CD14-positive monocyte (primary cell): ENCODE results near the gene CBY2. TPM values are rescaled to one million over a fixed set of nuclear protein-coding genes. Genes with fewer than 3 reads are reported as not detected.

Experiments used
- DNase-seq, 3 donors: peaks; one replicate each; pipeline ENCODE4 v3.0.0-alpha.2; 2011 to 2022
- H2AFZ ChIP-seq: 2 replicates; pipeline ENCODE4 v1.6.0; 2012; ENCODE audit warnings: mild to moderate bottlenecking, low read depth, low read length, inconsistent platforms; ENCODE audit not compliant: insufficient read depth, poor library complexity, severe bottlenecking
- H3K27ac ChIP-seq, 2 donors: 1 replicate in 1 of 2; 2 replicates in 1 of 2; pipeline ENCODE4 v1.5.1; 2012 to 2013; ENCODE audit warnings: low read length in 2 of 2, control low read depth in 1 of 2, inconsistent platforms in 1 of 2, low read depth in 1 of 2, mild to moderate bottlenecking in 1 of 2
- H3K27me3 ChIP-seq, 2 donors: one replicate each; pipeline versions ENCODE4 v1.6.0 to v1.6.1; 2011 to 2013; ENCODE audit warnings: low read length in 2 of 2; ENCODE audit not compliant: control insufficient read depth in 2 of 2, insufficient read depth in 2 of 2
- H3K36me3 ChIP-seq, 2 donors: replicated peaks in 1 of 2; 1 replicate in 1 of 2; 2 replicates in 1 of 2; pipeline versions ENCODE4 v1.5.1 to v1.6.1; 2012 to 2013; ENCODE audit warnings: low read length in 2 of 2, control low read depth in 1 of 2, inconsistent platforms in 1 of 2, mild to moderate bottlenecking in 1 of 2; ENCODE audit not compliant: insufficient read depth in 2 of 2, control insufficient read depth in 1 of 2
- H3K4me1 ChIP-seq, 2 donors: 1 replicate in 1 of 2; 2 replicates in 1 of 2; pipeline versions ENCODE4 v1.5.1 to v1.6.1; 2012 to 2013; ENCODE audit warnings: low read length in 2 of 2, control low read depth in 1 of 2, inconsistent platforms in 1 of 2, mild to moderate bottlenecking in 1 of 2, moderate library complexity in 1 of 2; ENCODE audit not compliant: insufficient read depth in 2 of 2, control insufficient read depth in 1 of 2
- H3K4me2 ChIP-seq: replicated peaks from 2 replicates; pipeline ENCODE3; 2012; ENCODE audit warnings: low read length, moderate library complexity, mild to moderate bottlenecking; ENCODE audit not compliant: poor library complexity, severe bottlenecking; ENCODE audit errors: extremely low read depth
- H3K4me3 ChIP-seq, 3 experiments: fragments of 200-600 bp in 1 of 3; sonication (generic) in 1 of 3; replicated peaks in 1 of 3; 1 replicate in 2 of 3; 2 replicates in 1 of 3; pipeline ENCODE4 v1.5.1; 2011 to 2013; ENCODE audit warnings: low read length in 3 of 3, mild to moderate bottlenecking in 3 of 3, control low read depth in 2 of 3, low read depth in 2 of 3, inconsistent platforms in 1 of 3, moderate library complexity in 1 of 3
- H3K79me2 ChIP-seq: 2 replicates; pipeline ENCODE4 v1.6.0; 2012; ENCODE audit warnings: mild to moderate bottlenecking, control low read depth, inconsistent platforms, low read length, moderate library complexity; ENCODE audit not compliant: insufficient read depth
- H3K9ac ChIP-seq: 2 replicates; pipeline ENCODE4 v1.6.0; 2017; ENCODE audit warnings: low read length, mild to moderate bottlenecking; ENCODE audit not compliant: insufficient read depth, poor library complexity, severe bottlenecking
- H3K9me3 ChIP-seq, 2 donors: replicated peaks in 1 of 2; 1 replicate in 1 of 2; 2 replicates in 1 of 2; pipeline versions ENCODE4 v1.5.1 to v1.6.1; 2012 to 2013; ENCODE audit warnings: low read length in 2 of 2, control low read depth in 1 of 2; ENCODE audit not compliant: control insufficient read depth in 1 of 2, insufficient read depth in 1 of 2
- H4K20me1 ChIP-seq: 2 replicates; pipeline ENCODE4 v1.6.0; 2012; ENCODE audit warnings: mild to moderate bottlenecking, low read length, control low read depth, moderate library complexity; ENCODE audit not compliant: insufficient read depth
- H3K27ac Mint-ChIP-seq, 7 donors: one replicate each; pipeline ENCODE4 v1.8.0; 2020; ENCODE audit warnings: mild to moderate bottlenecking in 7 of 7, mixed read lengths in 7 of 7, moderate library complexity in 6 of 7, inconsistent platforms in 2 of 7
- H3K27me3 Mint-ChIP-seq, 3 donors: one replicate each; pipeline ENCODE4 v1.8.0; 2021 to 2022; ENCODE audit warnings: low read depth in 3 of 3, mild to moderate bottlenecking in 3 of 3, mixed read lengths in 3 of 3, moderate library complexity in 3 of 3, inconsistent platforms in 1 of 3
- H3K36me3 Mint-ChIP-seq, 2 donors: one replicate each; pipeline ENCODE4 v1.8.0; 2020; ENCODE audit warnings: mixed read lengths in 2 of 2, inconsistent platforms in 1 of 2, mild to moderate bottlenecking in 1 of 2
- H3K4me1 Mint-ChIP-seq: one replicate; pipeline ENCODE4 v1.8.0; 2020; ENCODE audit warnings: mild to moderate bottlenecking, mixed read lengths
- H3K4me3 Mint-ChIP-seq, 2 donors: one replicate each; pipeline ENCODE4 v1.8.0; 2020; ENCODE audit warnings: mild to moderate bottlenecking in 2 of 2, mixed read lengths in 2 of 2, moderate library complexity in 1 of 2
- H3K9me3 Mint-ChIP-seq, 7 donors: one replicate each; pipeline ENCODE4 v1.8.0; 2020 to 2022; ENCODE audit warnings: mixed read lengths in 7 of 7, mild to moderate bottlenecking in 6 of 7, moderate library complexity in 6 of 7, inconsistent platforms in 2 of 7
- CTCF ChIP-seq: fragments of 200-600 bp; IDR thresholded peaks from one replicate; pipeline ENCODE4 v1.8.0; 2022; ENCODE audit warnings: antibody characterized with exemption, mild to moderate bottlenecking
- WGBS: methylation state at CpG from one replicate; pipeline ENCODE4 v1.1.5; 2013; ENCODE audit warnings: missing lambda C conversion rate; ENCODE audit not compliant: insufficient coverage; 5-methylcytosine and 5-hydroxymethylcytosine counted together
- intact Hi-C, 2 donors: fragments of 100-400 bp; cut with micrococcal nuclease; formaldehyde crosslinking; loops; one replicate each; pipeline versions ENCODE4 v1.15.0 to v1.15.1; 2023
- polyA plus RNA-seq, 3 donors: library from polyadenylated mRNA; depleted of rRNA in 1 of 3; unstranded in 2 of 3; stranded (reverse) in 1 of 3; fragments of 300-500 nt in 2 of 3; fragments of >200 nt in 1 of 3; fragmentation: Illumina TruSeq in 2 of 3; gene quantifications; 1 replicate in 2 of 3; 2 replicates in 1 of 3; pipeline ENCODE4 v1.2.3, GENCODE V29; 2012 to 2021

CBY2 gene
- polyA plus RNA-seq, 3 donors, result not detected

- Mint-ChIP-seq H3K9me3 (peaks cover 0 to 7% (median 4%) of the 10 kb centered on the region in 7 donors), H3K27me3 (peaks cover 2 to 4% (median 2%) of the 10 kb centered on the region in 3 donors), H3K4me3 (no peak overlapping the region), H3K27ac (no peak overlapping the region), H3K36me3 (no peaks in the 10 kb centered on the region), H3K4me1 (no peaks in the 10 kb centered on the region)
- Histone ChIP-seq H3K27ac (no peak overlapping the region), H3K9me3 (peaks cover 0 to 4% of the 10 kb centered on the region in 2 donors), H3K4me3 (no peak overlapping the region), H3K4me1 (no peaks in the 10 kb centered on the region), H3K79me2 (no peaks in the 10 kb centered on the region), H3K27me3 (no peaks in the 10 kb centered on the region), H3K36me3 (no peaks in the 10 kb centered on the region), H3K4me2 (no peak overlapping the region), H3K9ac (no peak overlapping the region), H4K20me1 (no peaks in the 10 kb centered on the region), H2AFZ (no peak overlapping the region)
- no peak for TF ChIP-seq CTCF
- DNase-seq, result no peak
- WGBS, result 86% methylated on average over 2 of the region's 5 CpGs
- intact Hi-C loops, result no loop called here
Observed at GRCh38 chr13:45732916-45733315, 30.8 kb downstream of the CBY2 start.

- Histone ChIP-seq H3K79me2 (no peaks in the 10 kb centered on the region), H3K9me3 (peaks cover 0 to 4% of the 10 kb centered on the region in 2 donors), H3K27me3 (no peaks in the 10 kb centered on the region), H3K4me3 (no peak overlapping the region), H4K20me1 (no peaks in the 10 kb centered on the region), H2AFZ (no peak overlapping the region), H3K4me2 (no peak overlapping the region), H3K4me1 (no peaks in the 10 kb centered on the region), H3K27ac (no peak overlapping the region), H3K36me3 (no peaks in the 10 kb centered on the region), H3K9ac (no peak overlapping the region)
- Mint-ChIP-seq H3K36me3 (no peaks in the 10 kb centered on the region), H3K27me3 (peaks cover 2 to 5% (median 2%) of the 10 kb centered on the region in 3 donors), H3K4me1 (no peaks in the 10 kb centered on the region), H3K27ac (no peak overlapping the region), H3K4me3 (no peak overlapping the region), H3K9me3 (peaks cover 0 to 7% (median 4%) of the 10 kb centered on the region in 7 donors)
- no peak for DNase-seq
- no peak for TF ChIP-seq CTCF
- WGBS, result 100% methylated on average over 1 of the region's 5 CpGs
- intact Hi-C loops, result no loop called here
Observed at GRCh38 chr13:45733361-45733760, 31.2 kb downstream of the CBY2 start.
